Retinal pigment epithelial cell (primary cell): ENCODE measurements around the gene TRPM8.

Experiments used
- DNase-seq: peaks from one replicate; pipeline ENCODE4 v3.0.0-alpha.2; 2010; ENCODE audit warnings: low read depth
- H3K4me3 ChIP-seq: 2 replicates; pipeline ENCODE4 v1.5.1; 2011; ENCODE audit warnings: mild to moderate bottlenecking, low read length, control low read depth, moderate library complexity
- TF ChIP-seq, protein P1 (sequence below): conservative IDR thresholded peaks from 2 replicates; pipeline ENCODE4 v1.5.1; 2011; ENCODE audit warnings: low read depth, low read length, control low read depth, inconsistent platforms

TRPM8 gene

DNA sequence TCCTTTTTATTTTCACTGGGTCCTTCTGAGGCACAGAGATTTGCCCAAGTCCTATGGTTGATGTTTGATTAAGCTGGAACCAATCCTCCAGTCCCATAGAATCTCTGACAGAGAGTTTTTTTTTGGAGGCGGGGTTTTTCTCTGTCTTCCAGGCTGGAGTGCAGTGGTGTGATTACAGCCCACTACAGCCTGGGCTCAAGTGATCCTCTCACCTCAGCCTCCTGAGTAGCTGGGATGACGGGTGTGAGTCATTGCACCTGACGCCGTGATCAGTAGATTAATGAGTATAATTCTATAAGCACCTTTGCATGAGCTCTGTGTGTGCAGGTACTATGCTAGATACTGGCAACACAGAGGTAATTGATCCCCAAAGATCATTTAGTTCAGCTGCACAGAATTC, 15.3 kb upstream of the TRPM8 start:
- H3K4me3 ChIP-seq, result no peak overlapping the region
- TF ChIP-seq, protein P1, sequence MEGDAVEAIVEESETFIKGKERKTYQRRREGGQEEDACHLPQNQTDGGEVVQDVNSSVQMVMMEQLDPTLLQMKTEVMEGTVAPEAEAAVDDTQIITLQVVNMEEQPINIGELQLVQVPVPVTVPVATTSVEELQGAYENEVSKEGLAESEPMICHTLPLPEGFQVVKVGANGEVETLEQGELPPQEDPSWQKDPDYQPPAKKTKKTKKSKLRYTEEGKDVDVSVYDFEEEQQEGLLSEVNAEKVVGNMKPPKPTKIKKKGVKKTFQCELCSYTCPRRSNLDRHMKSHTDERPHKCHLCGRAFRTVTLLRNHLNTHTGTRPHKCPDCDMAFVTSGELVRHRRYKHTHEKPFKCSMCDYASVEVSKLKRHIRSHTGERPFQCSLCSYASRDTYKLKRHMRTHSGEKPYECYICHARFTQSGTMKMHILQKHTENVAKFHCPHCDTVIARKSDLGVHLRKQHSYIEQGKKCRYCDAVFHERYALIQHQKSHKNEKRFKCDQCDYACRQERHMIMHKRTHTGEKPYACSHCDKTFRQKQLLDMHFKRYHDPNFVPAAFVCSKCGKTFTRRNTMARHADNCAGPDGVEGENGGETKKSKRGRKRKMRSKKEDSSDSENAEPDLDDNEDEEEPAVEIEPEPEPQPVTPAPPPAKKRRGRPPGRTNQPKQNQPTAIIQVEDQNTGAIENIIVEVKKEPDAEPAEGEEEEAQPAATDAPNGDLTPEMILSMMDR, result no peak
- DNase-seq, result no peak

DNA sequence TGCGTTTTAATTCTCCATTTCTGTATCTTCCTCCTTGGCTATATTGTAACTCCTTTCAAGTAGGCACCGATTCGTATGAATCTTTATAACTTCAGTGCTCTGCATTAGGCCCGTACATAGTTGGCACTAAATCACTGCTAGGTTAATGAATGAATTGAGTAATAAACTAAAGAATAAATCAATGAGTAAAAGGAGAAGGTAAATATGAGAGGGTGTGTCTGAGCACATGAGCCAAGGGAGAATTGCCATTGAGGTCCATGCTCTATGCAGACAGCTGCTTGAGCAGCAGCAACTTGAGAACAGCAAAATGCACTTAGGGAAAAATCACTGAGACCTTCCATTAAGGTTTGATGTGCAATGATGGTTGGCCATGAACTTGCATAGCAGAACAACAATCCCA, 11.2 kb upstream of the TRPM8 start:
- DNase-seq, result no peak
- TF ChIP-seq, protein P1, result no peak
- H3K4me3 ChIP-seq, result no peak overlapping the region

DNA sequence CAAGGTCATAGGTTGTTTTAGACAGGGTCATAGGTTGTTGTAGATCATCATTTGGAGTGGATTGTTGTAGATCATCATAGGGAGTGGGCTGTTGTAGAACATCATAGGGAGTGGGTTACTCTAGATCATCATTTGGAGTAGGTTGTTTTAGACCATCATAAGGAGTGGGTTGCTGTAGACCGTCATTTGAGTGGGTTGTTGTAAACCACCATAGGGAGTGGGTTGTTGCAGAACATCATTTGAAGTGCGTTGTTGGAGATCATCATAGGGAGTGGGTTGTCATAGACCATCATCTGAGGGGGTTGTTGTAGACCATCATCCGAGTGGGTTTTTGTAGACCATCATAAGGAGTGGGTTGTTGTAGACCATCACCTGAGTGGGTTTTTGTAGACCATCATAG, 9.5 kb upstream of the TRPM8 start:
- no peak overlapping the region for H3K4me3 ChIP-seq
- DNase-seq, result no peak
- TF ChIP-seq, protein P1, result no peak

DNA sequence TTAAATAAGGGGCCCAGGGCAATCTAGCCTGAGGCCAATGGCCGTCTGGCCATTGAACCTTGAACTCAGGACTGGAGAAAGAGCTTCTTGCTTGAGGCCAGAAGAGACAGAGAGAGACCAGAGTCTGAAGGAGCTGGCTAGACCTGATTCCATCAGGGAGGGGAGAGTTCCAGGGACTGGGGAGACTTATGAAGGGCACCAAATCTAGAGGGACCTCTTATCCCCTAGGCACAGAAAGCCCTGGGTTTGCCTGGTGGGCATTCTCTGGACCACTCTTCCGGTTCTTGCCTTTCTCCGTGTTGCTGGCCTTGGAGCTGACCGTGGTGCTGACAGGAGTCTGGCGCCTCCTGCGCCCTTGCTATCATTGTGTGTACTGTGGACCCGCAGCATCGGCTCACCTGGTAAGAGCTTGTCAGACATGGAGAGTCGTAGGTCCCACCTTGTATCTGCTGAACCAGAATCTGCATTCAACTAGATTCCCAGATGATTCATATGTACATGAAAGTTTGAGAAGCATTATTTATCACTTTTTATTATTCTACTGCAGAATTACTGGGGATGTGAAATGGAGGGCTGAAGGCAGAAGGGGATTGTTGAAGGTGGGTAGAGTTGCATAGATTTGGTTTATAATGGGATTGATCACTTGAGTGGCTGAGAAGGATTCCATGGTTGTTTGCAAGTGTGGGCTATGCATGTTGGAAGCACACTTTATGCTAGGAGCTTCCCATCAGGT, 4.3 kb upstream of the TRPM8 start:
- peak; percentile 5 for DNase-seq
- no peak overlapping the region for H3K4me3 ChIP-seq
- TF ChIP-seq, protein P1, result peak; percentile 15

DNA sequence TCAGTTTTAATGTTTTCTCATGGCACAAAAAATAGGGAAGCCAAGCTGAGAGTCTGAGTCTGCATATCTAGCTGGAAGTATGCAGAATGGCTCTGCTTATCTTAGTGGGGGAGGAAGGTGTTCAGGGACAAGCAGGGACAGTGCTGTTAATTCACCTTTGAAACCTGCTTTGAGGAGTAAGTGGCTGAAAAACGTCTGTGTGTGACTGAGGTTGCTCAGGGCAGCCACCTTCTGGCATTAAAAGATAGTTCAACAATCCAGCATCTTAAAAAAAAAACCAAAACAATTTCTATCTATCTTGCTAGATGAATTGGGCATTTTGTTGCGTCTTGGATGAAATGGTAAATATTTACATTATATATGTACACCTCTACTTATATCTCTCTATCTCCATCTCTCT, 2.0 kb upstream of the TRPM8 start:
- TF ChIP-seq, protein P1, result peak; percentile 43
- no peak for DNase-seq
- no peak overlapping the region for H3K4me3 ChIP-seq

DNA sequence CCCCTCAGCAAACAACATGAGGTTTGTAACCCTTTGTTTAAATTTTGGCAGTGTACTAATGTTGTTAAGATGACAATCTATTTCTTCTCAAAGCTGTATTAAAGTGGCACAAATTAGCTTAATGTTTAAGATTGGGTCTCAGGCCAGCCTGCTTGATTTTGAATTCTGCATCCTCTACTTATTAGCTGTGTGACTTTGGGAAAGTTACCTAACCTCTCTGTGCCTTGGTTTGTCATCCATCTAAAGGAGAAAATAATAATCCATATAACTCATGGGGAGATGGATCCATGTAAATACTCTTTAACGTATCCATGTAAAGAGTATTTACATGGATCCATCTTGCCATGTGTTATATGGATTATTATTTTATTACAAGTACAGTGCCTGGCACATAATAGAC, 2.1 kb downstream of the TRPM8 start:
- TF ChIP-seq, protein P1, result no peak
- no peak overlapping the region for H3K4me3 ChIP-seq
- DNase-seq, result no peak

DNA sequence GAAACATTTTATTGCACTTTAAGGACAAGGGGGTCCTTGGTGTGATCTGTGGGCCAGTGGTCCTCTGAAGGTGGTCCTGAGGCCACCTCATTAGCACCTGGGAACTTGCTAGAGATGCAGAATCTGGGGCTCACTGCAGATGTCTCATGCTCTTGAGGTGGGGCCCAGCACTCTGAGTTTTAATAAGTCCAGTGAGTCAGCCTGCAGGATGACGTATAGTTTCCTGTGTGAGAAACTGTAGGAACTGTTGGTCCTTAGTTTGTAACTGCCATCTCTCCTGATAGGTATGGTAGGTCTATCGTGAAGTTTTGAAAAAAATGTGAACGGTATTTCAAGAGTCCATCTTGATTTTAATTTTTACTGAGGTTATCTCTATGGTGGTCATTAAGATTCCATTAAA, 2.8 kb downstream of the TRPM8 start:
- TF ChIP-seq, protein P1, result no peak
- no peak overlapping the region for H3K4me3 ChIP-seq
- peak; percentile 13 for DNase-seq
